IPS DF 4.7 (cell line): ENCODE data around the gene ARHGEF28.

Experiments used
- DNase-seq: peaks from one replicate; pipeline ENCODE4 v3.0.0-alpha.2; 2013; ENCODE audit warnings: low spot score; ENCODE audit errors: extremely low read depth

The ARHGEF28 gene

DNA sequence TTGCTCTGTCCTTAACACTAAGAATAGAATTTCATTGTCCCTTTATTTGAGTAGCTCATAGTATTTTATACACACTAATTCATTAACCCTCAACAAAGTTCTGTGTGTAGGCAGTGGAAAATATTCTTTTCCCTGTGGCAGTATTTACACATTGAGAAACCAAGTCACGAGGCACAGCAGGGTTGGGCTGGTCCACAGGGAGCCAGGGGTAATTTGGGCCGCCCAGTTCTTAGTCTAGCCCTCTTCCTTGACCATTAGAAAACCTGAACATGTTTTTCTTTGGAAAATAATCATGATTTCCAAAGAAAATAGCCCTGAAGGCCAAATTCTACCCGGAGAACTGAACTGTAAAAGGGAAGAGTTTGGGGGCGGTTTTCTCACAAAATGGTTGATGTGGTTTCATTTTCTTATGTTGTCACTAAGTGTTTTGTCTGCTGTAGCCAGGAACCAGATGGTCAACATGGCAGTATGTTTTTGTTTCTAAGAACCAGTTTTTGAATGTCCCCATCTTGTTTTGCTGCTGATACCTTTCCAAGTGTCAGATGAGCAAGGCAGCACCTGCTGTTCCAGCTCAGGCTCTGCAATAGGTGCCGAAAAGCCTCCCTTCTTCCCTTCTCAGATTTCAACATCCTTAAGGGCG lies 29.6 kb downstream of the ARHGEF28 start:
- DNase-seq = no peak

DNA sequence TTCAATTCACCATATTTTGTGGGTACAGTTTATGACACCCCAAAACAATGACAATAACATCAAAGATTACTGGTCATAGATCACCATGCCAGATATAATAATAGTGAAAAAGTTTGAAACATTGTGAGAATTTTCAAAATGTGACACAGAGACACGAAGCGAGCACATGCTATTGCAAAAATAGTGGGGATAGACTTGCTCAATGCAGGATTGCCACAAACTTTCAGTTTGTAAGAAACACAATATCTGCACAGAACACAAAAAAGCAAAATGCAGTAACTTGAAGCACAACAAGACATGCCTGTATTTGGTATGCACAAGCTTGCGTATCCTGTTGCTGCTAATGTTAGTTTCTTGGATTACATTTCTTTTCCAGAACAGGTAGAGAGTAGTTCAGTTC lies 35.8 kb downstream of the ARHGEF28 start:
- DNase-seq = no peak

DNA sequence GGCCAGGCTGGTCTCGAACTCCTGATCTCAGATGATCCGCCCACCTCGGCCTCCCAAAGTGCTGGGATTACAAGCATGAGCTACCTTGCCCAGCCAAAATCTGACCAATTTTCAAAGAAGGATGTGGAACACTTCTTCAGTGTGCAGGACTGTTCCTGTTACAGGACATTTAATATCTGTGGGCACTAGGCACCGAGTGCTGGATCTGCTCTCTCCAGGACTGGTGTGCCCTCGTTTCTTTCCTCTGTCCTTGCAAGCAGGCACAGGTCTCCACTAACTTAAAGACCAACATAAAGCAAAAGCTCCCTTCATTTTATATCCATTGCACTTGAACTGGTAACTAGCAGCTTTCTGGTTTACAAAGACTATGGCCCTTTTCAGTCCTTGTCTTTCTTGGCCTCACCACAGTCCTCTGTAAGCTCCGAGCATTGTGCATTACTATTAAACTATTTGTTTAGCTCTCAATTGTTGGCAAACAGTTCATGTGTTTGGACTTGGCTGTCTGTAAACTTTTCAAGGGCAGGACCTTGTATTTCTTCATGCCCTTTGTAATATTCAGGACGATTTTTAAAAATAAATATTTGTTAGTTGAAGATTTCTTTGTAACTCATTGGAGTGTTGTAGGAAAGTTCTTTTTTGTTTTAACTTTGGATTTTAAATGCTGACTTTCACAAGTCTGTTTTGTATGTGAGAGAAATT lies 37.3 kb downstream of the ARHGEF28 start:
- DNase-seq = no peak

DNA sequence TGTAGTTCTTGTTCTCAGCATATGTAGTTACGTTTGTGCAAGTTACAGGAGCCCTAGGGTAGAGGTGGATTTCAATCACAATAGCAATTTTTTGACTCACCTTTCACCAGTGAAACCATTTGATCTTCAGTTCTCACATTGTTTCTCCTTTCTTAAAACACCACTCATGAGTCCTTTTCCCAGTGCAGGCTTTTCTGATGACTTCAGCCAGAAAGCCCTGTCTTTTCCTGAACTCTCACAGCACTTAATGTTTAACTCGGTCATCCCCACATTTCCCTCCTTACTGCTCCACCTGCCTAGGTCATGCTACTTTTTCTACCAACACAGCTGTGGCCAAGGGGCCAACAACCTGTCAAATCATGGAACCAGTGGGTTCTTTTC lies 37.9 kb downstream of the ARHGEF28 start:
- DNase-seq = no peak

DNA sequence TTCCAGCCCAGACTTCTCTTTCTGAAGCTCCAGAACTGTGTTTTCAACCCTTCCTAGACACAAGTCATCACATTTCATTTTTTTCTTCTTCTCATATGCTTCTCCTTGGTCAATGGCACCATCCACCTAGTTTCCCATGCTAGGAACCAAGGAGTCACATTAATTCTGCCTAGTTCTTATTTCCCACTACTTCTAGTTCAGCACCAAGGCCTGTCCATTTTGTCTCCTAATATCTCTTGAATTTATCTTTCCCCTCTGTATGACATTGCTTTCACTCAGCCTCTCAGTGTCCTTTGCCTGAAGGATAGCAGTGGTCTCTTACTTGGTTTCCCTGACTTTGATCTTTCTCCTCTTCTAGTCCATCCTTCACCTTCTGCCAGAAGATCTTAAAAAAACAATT lies 38.8 kb downstream of the ARHGEF28 start:
- no peak for DNase-seq

DNA sequence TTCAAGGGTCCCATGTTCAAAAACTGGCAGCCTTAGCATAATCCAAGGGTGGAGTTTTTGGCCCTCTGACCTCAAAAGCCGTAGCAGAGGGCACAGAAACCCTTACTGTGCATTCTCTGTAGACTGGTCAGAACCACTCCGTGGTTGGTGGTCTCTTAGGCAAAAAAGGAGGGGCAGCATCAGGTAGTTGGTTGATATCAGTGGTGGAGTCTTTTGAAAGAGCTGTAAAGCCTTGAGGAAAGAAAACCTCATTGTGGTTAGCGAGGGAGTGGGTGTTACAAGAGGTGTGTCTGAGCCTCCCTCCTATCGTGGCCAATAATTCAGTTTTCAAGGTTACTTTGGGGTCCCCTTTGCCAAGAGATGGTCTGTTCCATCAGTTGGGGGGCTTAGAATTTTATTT lies 40.9 kb downstream of the ARHGEF28 start:
- no peak for DNase-seq

DNA sequence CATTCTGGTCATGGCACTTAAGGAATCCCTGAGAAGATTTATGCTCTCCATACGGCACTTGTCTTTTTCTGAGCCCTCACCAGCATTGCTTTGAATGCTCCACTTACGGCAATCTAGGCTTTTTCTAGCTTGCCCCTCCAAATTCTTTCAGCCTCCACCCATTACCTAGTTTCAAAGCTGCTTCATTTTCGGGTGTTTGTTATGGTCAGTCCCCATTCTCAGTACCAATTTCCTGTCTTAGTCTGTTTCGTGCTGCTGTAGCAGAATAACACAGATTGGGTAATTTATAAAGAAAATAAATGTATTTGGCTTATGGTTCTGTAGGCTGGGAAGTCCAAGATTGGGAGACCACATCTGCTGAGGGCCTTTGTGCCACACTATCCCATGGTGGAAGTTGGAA lies 42.0 kb downstream of the ARHGEF28 start:
- DNase-seq = no peak

DNA sequence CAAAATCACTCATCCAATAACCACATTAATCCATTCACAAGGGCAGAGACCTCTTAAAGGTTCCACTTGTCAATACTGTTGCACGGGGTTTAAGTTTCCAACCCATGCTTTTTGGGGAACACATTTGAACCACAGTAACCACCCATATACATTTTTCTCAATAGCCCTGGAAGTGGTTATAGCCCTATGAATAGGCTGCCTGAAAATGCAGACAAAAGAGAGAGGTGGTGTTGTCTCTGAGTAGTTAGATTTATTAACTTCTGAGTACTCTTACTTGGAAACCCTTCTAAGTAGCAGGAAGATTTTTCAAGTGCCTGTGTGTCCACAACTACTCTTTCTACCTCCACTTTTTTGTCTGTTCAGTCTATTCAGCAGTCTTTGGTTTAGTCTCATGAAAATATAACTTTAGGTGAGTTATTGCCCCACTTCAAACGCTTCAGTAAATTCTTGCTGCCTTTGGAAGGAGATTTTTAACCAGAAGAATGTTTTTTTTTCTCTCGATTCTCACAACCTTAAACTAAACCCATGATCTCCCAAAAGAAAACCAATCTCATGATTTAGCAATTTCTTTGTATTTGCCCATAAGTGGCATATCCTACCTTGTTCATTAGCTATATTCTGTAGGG lies 42.6 kb downstream of the ARHGEF28 start:
- no peak for DNase-seq

DNA sequence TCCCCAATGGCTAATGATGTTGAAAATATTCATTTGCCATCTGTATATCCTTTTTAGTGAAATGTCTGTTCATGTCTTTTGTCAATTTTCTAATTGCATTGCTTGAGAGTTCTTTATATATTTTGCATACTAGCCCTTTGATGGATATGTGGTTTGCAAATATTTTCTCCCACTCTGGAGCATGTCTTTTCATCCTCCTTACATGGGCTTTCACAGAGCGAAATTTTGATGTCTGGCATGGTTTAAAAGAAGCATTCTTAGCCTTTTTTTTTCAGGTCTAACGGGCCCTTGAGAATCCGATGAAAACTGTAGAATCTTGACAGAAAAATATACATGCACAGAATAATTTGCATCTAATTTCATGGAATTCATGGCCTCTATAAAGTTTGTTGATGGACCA lies 44.7 kb downstream of the ARHGEF28 start:
- DNase-seq = no peak

DNA sequence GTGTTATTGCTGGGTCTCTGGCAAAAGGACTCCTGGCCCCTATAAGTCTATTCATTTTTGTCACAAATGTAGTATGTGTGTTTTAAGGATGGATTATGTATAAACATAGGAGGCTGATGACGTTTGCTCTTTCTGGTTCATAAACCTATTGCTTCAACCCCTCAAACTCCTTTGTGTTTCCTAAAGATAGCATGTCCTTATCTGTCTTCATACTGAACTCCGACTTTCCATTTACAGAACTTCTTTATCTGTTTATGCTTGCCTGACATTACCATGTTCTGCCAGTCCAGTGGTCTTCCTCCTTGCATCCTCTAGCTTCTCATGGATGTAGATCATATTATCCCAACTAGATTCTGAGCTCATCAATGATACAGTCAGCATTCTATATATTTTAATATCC lies 46.1 kb downstream of the ARHGEF28 start:
- DNase-seq = no peak

DNA sequence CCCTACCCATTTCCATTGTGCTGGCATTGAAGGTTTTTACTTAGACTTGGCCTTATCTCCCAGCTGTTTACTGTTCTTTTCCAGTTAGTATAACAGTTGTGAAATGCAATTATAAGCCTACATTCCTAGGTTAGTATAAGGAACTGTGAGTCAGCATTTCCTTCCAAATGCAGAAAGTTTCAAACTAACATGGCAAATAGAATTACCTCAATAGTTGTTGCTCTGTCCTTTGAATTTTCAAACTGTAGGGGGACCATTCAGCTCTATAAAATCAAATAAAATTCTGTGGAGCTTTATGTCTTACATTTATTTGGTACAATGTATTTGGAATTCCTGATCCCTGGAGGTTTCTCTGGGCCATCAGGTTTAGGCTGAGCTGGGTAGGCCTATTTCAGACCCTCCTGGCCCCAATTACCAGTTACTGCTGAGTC lies 47.2 kb downstream of the ARHGEF28 start:
- no peak for DNase-seq

DNA sequence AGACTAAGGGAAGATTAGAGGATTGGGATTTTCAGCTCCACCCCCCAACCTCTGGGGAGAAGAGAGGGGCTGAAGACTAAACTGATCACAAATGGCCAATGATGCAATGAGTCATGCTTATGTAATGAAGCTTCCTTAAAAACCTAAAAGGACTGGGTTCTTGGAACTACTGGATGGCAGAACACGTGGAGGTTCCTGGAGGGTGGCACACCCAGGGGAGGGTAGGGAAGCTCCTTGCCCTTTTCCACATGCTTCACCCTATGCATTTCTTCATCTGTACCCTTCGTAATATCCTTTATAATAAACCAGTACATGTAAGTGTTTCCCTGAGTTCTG lies 48.6 kb downstream of the ARHGEF28 start:
- no peak for DNase-seq

DNA sequence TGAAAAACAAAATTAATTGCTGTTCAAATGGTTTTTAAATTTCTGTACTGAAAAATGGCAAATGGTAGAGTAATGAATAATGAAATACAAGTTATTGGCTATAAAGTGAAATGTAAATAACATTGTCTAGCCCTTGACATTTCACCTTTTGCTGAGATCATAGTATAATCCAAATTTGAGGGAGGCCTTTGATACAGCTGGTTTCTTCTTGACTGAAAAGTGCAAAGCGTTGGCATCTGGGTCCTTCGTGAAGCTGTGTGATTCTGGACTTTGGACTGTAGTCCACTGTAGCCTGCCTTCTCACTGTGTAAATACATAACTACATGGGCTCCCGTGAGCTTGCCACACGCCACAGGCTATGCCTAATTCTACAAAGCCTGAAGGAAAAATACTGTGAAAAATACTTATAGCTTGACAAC lies 52.3 kb downstream of the ARHGEF28 start:
- no peak for DNase-seq

DNA sequence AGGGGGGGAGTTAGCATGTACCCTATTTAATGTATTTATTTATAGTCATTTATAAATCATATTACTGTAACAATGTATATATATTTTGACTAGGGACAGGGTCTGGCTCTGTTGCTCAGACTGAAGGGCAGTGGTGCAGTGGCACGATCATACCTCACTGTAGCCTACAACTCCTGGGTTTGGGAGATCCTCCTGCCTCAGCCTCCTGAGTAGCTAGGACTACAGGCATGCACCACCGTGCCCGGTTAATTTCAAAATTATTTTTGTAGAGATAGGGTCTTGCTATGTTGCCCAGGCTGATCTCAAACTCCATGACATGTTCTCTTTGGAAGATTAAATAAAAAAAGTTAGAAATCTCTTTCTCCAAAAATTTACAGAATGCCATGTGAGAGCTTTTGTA lies 52.8 kb downstream of the ARHGEF28 start:
- DNase-seq = no peak

DNA sequence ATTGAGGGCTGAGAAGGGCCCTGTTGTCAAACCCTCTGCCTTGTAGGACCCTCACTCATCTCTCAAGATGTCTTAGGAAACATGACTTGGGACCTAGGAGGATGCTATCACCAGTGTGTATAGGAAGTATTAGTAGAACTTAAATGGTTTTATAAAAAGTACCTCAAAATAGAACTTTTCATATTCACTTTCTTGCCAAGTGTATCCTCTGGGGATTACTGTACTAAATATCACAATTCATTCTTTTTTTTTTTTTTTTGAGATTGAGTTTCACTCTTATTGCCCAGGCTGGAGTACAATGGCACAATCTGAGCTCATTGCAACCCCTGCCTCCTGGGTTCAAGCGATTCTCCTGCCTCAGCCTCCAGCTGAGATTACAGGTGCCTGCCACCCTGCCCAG lies 56.2 kb downstream of the ARHGEF28 start:
- no peak for DNase-seq

DNA sequence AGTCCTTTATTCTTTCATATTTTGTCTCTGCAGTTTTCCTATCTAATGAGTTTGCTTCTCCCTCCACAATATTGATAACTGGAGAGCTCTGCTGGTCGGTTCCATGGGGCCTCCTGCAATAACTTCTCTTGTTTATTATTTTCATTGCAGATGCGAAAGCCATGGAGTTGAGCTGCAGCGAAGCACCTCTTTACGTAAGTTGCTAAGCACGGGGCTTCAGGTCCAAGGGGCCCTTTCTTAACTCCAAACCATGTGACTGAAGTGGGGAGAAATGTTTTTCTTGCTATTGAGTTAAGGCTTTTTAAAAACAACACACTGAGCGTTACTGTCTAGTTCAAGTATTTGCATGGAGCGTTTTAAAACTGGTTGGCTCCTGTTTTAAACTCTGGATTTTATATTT lies 58.7 kb downstream of the ARHGEF28 start:
- no peak for DNase-seq

DNA sequence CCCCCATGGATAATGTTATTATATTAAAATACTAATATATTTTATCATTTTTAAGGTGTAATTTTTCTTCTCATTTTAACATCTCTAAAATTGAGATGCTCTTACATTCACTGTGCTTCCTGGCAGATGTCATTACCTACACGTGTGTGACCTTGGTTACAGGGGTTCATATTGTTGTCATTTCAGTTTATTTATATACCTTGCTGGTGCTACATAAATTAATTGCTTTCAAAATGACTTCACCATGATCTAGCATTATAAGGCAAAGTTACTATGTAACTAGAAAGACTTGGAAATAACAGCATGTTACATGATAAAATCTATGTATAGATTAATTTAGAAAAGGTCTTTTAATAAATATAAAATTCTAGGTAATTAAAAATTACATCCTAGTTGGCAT lies 60.9 kb downstream of the ARHGEF28 start:
- no peak for DNase-seq

DNA sequence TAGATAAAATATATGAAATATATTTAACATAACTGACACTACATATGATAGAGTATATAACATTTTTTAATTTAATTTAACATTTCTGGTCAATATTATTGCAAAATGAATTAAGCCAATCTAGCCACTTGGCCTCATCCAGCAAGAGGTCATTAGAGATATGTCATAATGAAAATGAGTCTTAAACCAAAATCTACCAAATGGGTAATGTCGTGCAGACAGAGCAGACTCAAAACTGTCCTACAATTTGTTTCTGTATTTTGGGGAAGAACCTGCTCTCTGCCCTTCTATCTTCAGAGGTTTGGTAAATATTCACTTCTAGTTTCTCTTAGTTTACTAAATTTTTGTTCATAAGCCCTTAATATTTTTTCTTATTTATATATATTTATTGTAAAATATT lies 61.4 kb downstream of the ARHGEF28 start:
- no peak for DNase-seq

DNA sequence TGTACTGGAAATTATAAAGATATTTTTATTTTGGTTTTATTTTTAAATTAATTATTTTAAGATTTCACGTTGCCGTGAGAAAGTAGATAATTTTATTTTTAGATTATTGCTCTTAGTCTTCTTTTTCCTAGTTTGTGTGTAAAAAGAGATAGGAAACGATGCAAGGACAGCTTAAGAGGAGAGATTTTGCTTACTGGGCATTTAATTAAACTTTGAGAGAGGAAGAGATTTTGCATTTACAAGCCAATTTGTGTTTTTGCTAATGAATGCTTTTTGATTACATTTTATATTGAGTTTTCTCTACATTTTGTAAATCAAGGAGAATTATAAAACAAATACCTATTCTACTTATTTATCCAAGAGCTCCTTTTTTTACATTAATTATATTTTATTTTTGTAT lies 64.0 kb downstream of the ARHGEF28 start:
- no peak for DNase-seq

DNA sequence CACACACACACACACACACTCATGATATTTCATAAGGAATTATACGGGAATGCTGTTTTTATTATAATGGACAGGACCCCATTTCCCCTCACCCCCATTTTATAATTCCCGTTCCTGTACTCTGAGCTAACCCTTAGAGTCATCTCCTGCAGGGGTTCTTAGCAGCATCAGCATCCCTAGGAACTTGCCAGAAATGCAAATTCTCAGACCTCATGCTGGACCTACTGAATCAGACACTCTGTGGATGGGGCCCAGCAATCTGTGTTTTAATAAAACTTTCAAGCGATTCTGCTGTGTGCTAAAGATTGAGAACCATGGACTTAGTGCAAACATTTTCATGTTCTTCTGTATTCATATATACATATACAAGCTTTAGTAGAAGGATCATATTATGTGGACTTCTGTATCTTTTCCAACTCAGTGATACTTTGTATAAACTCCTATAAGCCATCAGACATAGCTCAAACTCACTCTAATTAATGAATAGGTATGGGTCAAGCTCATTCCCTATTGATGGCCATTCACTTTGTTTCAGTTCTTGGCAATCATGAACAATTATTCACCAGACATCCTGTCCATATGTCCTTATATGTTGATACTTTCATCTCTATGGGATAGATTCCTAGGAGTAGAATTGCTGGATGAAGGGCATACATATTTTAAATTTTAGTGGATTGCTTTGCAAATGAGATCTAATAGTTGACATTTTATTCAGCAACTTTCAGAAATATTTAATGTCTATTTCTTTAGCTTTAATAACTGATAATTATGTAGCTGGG lies 65.5 kb downstream of the ARHGEF28 start:
- no peak for DNase-seq

DNA sequence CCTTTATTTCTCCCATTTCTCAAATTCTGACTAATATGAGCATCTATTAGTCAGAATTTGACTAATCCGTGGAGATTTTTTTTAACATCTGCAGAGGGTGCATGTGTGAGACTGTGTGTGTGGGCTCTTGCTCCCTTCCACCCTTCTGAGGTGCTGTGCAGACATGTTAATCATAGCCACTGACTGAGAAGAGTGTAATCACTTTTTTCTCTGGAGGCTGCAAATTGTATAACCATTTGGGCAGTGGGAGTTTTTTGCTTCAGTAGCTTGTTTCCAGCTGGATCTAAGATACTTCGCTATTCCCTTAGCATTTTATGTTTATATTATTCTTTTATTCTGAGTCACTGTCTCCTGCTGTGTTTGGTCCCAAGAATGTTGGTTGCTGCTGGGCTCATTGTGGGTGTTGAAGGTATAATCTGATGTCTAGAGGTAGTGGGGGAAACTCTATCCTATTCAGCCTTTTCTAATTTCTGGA lies 66.2 kb downstream of the ARHGEF28 start:
- no peak for DNase-seq

DNA sequence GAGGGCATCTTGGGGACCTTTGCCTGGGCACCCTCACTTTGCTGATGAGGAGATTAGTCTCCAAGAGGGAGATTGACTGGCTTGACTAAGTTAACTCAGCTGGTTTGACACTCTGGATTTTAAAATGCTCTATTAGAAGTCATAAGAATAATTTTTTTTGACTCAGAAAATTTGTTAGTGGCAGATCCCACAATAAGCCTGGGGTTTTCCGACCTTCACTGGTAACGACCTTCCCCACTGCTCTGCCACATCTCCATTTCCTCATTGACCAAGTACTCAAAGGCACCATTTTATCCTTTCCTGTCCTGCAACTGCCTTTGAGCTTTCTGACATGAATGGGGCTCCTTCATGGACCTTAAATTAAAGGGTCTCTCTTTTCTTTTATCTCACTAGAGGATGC lies 67.0 kb downstream of the ARHGEF28 start:
- DNase-seq = no peak
